ENCODE measurements around the gene PHOSPHO2.

PHOSPHO2 gene

DNA sequence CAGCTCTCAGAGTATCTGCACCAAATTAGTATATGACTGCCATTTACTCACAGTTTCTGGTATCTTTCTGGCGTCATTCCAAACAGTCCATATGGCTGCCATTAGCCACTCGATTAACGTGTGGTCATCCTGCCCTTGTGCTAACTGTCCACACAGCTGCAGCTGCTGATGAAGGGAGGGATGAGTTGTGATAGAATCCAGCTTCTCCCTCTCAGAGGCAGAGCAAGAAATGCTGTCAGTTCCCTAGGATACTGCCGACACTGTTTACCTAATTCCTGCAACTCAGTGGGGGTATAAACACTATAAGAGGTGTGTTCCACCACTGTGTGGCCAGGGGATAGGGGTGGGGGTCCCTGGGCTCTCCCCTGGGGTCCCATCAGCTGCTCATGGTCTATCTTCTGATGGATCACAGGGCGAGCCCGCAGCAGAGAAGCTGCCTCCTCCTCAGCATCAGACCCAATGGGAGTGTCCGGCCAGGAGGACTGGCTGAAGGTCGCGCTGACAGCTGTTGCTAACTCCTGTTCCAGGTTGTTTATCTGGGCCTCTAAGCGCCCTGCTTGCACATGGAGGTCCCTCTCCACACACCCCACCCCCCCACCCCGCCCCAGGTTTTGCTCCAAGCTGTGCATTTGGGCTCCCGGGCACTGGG, 22.1 kb downstream of the PHOSPHO2 start:
- no peaks in the 10 kb centered on the region for H3K36me3 ChIP-seq (replicated peaks; ENCODE audit: insufficient read depth, low read length)
- H4K20me1 ChIP-seq (ENCODE audit: insufficient read depth, low read length), result no peaks in the 10 kb centered on the region
- H3K27me3 ChIP-seq (replicated peaks; ENCODE audit: insufficient read depth, low read length), result no peaks in the 10 kb centered on the region
- H3K9me2 ChIP-seq (replicated peaks; ENCODE audit: insufficient read depth, low read length), result no peaks in the 10 kb centered on the region
- DNase-seq, result no peak
- no peak overlapping the region for H2AFZ ChIP-seq (ENCODE audit: low read length)
- H3K9me3 ChIP-seq (replicated peaks; ENCODE audit: insufficient read depth, low read length), result no peaks in the 10 kb centered on the region
- H3K79me2 ChIP-seq (ENCODE audit: low read length), result no peaks in the 10 kb centered on the region
- H3K27ac ChIP-seq (ENCODE audit: low read length), result no peak overlapping the region
- no peak for TF ChIP-seq CTCF (IDR thresholded peaks at IDR 0.05; ENCODE audit: low read length)
- no peak for TF ChIP-seq EZH2phosphoT487 (IDR thresholded peaks at IDR 0.05; ENCODE audit: low read length)
- TF ChIP-seq EZH2 (optimal IDR thresholded peaks at IDR 0.05; ENCODE audit: low read depth, low read length), result no peak
- H3K9ac ChIP-seq (ENCODE audit: low read length), result no peak overlapping the region
- no peaks in the 10 kb centered on the region for H3K4me1 ChIP-seq (ENCODE audit: low read length)
- no peaks in the 10 kb centered on the region for H3F3A ChIP-seq (ENCODE audit: insufficient read depth, low read length)
- no peak overlapping the region for H3K4me3 ChIP-seq (ENCODE audit: low read length)
- H3K4me2 ChIP-seq (ENCODE audit: low read depth, low read length), result no peak overlapping the region

- H3K4me2 ChIP-seq (ENCODE audit: low read depth, low read length), result no peak overlapping the region
- H3K4me3 ChIP-seq (ENCODE audit: low read length), result no peak overlapping the region
- H3F3A ChIP-seq (ENCODE audit: insufficient read depth, low read length), result no peaks in the 10 kb centered on the region
- H2AFZ ChIP-seq (ENCODE audit: low read length), result no peak overlapping the region
- no peaks in the 10 kb centered on the region for H3K79me2 ChIP-seq (ENCODE audit: low read length)
- no peak overlapping the region for H3K27ac ChIP-seq (ENCODE audit: low read length)
- H3K9me3 ChIP-seq (replicated peaks; ENCODE audit: insufficient read depth, low read length), result no peaks in the 10 kb centered on the region
- H4K20me1 ChIP-seq (ENCODE audit: insufficient read depth, low read length), result no peaks in the 10 kb centered on the region
- H3K27me3 ChIP-seq (replicated peaks; ENCODE audit: insufficient read depth, low read length), result no peaks in the 10 kb centered on the region
- no peak overlapping the region for H3K9ac ChIP-seq (ENCODE audit: low read length)
- no peak for DNase-seq
- no peaks in the 10 kb centered on the region for H3K9me2 ChIP-seq (replicated peaks; ENCODE audit: insufficient read depth, low read length)
- H3K4me1 ChIP-seq (ENCODE audit: low read length), result no peaks in the 10 kb centered on the region
- TF ChIP-seq EZH2phosphoT487 (IDR thresholded peaks at IDR 0.05; ENCODE audit: low read length) (no peak), EZH2 (optimal IDR thresholded peaks at IDR 0.05; ENCODE audit: low read depth, low read length) (no peak), CTCF (IDR thresholded peaks at IDR 0.05; ENCODE audit: low read length) (no peak)
- H3K36me3 ChIP-seq (replicated peaks; ENCODE audit: insufficient read depth, low read length), result no peaks in the 10 kb centered on the region
These were observed 22.8 kb downstream of the PHOSPHO2 start for GRCh38 chr2:169716938-169717690.

GRCh38 chr2:169717691-169718063, 23.4 kb downstream of the PHOSPHO2 start:
- Histone ChIP-seq H2AFZ (ENCODE audit: low read length) (no peak overlapping the region), H3K79me2 (ENCODE audit: low read length) (no peaks in the 10 kb centered on the region), H3K4me2 (ENCODE audit: low read depth, low read length) (no peak overlapping the region), H3K9ac (ENCODE audit: low read length) (no peak overlapping the region), H3F3A (ENCODE audit: insufficient read depth, low read length) (no peaks in the 10 kb centered on the region), H3K4me1 (ENCODE audit: low read length) (no peaks in the 10 kb centered on the region), H3K4me3 (ENCODE audit: low read length) (no peak overlapping the region), H3K9me2 (replicated peaks; ENCODE audit: insufficient read depth, low read length) (no peaks in the 10 kb centered on the region), H3K27ac (ENCODE audit: low read length) (no peak overlapping the region), H3K27me3 (replicated peaks; ENCODE audit: insufficient read depth, low read length) (no peaks in the 10 kb centered on the region), H4K20me1 (ENCODE audit: insufficient read depth, low read length) (no peaks in the 10 kb centered on the region), H3K36me3 (replicated peaks; ENCODE audit: insufficient read depth, low read length) (no peaks in the 10 kb centered on the region), H3K9me3 (replicated peaks; ENCODE audit: insufficient read depth, low read length) (no peaks in the 10 kb centered on the region)
- TF ChIP-seq EZH2 (optimal IDR thresholded peaks at IDR 0.05; ENCODE audit: low read depth, low read length), result no peak
- no peak for TF ChIP-seq EZH2phosphoT487 (IDR thresholded peaks at IDR 0.05; ENCODE audit: low read length)
- TF ChIP-seq CTCF (IDR thresholded peaks at IDR 0.05; ENCODE audit: low read length), result no peak
- no peak for DNase-seq
